ENCODE results near the gene MT1X. TPM values are rescaled to one million over a fixed set of nuclear protein-coding genes. Genes with fewer than 3 reads are reported as not detected.

Gene MT1X
- total RNA-seq, 2 donors from 2014 or later: 308 to 320 TPM

- peak overlapping the region; percentile 80 for H3K27ac ChIP-seq
- TF ChIP-seq, protein P1, sequence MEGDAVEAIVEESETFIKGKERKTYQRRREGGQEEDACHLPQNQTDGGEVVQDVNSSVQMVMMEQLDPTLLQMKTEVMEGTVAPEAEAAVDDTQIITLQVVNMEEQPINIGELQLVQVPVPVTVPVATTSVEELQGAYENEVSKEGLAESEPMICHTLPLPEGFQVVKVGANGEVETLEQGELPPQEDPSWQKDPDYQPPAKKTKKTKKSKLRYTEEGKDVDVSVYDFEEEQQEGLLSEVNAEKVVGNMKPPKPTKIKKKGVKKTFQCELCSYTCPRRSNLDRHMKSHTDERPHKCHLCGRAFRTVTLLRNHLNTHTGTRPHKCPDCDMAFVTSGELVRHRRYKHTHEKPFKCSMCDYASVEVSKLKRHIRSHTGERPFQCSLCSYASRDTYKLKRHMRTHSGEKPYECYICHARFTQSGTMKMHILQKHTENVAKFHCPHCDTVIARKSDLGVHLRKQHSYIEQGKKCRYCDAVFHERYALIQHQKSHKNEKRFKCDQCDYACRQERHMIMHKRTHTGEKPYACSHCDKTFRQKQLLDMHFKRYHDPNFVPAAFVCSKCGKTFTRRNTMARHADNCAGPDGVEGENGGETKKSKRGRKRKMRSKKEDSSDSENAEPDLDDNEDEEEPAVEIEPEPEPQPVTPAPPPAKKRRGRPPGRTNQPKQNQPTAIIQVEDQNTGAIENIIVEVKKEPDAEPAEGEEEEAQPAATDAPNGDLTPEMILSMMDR (IDR thresholded peaks at IDR 0.05): no peak
- H3K27me3 ChIP-seq (replicated peaks; ENCODE audit: insufficient read depth): no peaks in the 10 kb centered on the region
- H3K36me3 ChIP-seq: no peaks in the 10 kb centered on the region
- H3K4me3 ChIP-seq: peak overlapping the region; percentile 85
- no peak for ATAC-seq (ENCODE audit: insufficient number of reproducible peaks, low FRiP score, low read depth)
- peaks cover 20 to 35% of the 10 kb centered on the region in 2 donors for H3K4me1 ChIP-seq (ENCODE audit: control insufficient read depth in 1 of 2, low read depth in 2 of 2)
- DNase-seq (ENCODE audit: low spot score): no peak
- H3K9me3 ChIP-seq: no peaks in the 10 kb centered on the region
Observed at GRCh38 chr16:56684256-56684925, 2.1 kb downstream of the MT1X start.

DNA sequence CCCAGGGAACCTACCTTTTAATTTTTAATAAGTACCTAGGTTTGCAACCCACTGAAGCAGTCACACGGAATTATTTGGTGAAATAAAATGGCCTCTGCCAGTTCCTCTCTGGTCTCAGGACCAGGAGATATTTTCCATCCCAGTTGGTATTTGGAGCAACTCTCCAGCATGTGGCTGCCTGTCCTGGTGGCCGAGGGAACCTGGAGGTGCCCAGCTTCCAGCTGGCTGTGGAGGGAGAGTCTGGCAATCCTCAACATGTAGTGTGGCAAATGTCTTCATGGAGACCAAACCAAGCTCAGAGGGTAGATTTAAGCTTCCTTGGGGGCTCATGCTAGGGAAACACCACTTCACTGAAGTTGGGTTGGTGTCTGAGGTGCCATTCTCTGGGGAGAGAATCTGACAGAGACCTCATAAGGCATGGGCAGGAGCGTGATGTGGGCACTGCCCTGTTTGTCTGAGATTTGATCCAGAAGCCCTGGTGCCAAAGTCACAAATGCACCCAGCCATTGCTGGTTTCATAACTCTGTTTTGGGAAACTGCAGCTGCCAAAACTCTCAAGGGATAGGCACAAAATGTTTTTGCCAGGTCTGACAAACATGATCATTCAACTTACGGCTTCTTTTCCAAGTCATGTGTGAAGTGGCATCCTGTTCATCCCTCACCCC, 2.8 kb downstream of the MT1X start:
- DNase-seq (ENCODE audit: low spot score) (no peak), ATAC-seq (ENCODE audit: insufficient number of reproducible peaks, low FRiP score, low read depth) (no peak)
- H3K4me1 ChIP-seq (ENCODE audit: control insufficient read depth in 1 of 2, low read depth in 2 of 2): peaks cover 20 to 35% of the 10 kb centered on the region in 2 donors
- no peaks in the 10 kb centered on the region for H3K36me3 ChIP-seq
- H3K27me3 ChIP-seq (replicated peaks; ENCODE audit: insufficient read depth): no peaks in the 10 kb centered on the region
- H3K27ac ChIP-seq: peak overlapping the region; percentile 80
- no peaks in the 10 kb centered on the region for H3K9me3 ChIP-seq
- H3K4me3 ChIP-seq: peak overlapping the region; percentile 85
- TF ChIP-seq, protein P1 (IDR thresholded peaks at IDR 0.05): no peak

DNA sequence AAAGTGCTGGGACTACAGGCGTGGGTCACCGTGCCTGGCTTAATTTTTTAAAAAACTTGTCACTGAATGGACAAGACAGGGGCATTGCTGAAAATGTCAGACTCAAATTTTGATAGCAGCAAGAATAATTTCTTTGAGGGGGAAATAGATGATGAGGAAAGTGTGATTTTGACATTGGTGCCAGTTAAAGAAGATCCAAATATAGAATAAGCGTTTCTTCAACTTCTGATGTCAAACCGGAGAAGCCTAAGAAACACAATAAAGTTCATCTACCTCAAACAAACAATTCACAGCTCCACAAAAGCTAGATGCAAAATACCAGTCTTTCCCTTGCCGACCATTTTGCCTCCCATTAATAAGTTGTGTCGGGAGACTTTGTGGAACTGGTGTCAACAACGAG, 4.5 kb downstream of the MT1X start:
- ATAC-seq (ENCODE audit: insufficient number of reproducible peaks, low FRiP score, low read depth): no peak
- Histone ChIP-seq H3K27ac (no peak overlapping the region), H3K4me3 (no peak overlapping the region), H3K36me3 (no peaks in the 10 kb centered on the region), H3K27me3 (replicated peaks; ENCODE audit: insufficient read depth) (no peaks in the 10 kb centered on the region), H3K4me1 (ENCODE audit: control insufficient read depth in 1 of 2, low read depth in 2 of 2) (peaks cover 18 to 29% of the 10 kb centered on the region in 2 donors), H3K9me3 (no peaks in the 10 kb centered on the region)
- DNase-seq (ENCODE audit: low spot score): no peak
- TF ChIP-seq, protein P1 (IDR thresholded peaks at IDR 0.05): no peak

- Histone ChIP-seq H3K36me3 (no peaks in the 10 kb centered on the region), H3K9me3 (no peaks in the 10 kb centered on the region), H3K27me3 (replicated peaks; ENCODE audit: insufficient read depth) (no peaks in the 10 kb centered on the region), H3K4me3 (no peak overlapping the region), H3K27ac (no peak overlapping the region), H3K4me1 (ENCODE audit: control insufficient read depth in 1 of 2, low read depth in 2 of 2) (peaks cover 15 to 23% of the 10 kb centered on the region in 2 donors)
- ATAC-seq (ENCODE audit: insufficient number of reproducible peaks, low FRiP score, low read depth): no peak
- TF ChIP-seq, protein P1 (IDR thresholded peaks at IDR 0.05): no peak
- DNase-seq (ENCODE audit: low spot score): no peak
Observed at GRCh38 chr16:56688762-56689161, 6.5 kb downstream of the MT1X start.

DNA sequence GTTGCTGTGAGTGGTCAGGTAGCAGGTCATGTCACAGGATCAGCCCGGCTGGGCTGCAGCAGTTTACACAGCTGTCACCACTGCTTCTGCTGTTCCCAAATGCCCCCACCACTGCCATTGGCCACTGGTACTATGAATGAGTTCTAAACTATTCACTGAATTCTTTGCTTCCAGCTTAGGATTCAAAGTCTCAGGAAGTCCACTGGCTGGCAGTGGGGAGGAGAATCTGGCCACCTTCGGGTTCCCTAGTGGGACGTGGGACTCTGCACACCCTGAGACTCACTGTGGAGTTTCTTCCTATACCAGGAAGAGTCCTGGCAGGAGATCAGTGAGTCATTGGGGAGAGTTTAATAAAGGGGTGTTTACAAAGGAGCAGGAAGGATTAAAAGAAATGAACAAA, 6.9 kb downstream of the MT1X start:
- no peak for ATAC-seq (ENCODE audit: insufficient number of reproducible peaks, low FRiP score, low read depth)
- Histone ChIP-seq H3K27me3 (replicated peaks; ENCODE audit: insufficient read depth) (no peaks in the 10 kb centered on the region), H3K4me3 (no peak overlapping the region), H3K27ac (no peak overlapping the region), H3K4me1 (ENCODE audit: control insufficient read depth in 1 of 2, low read depth in 2 of 2) (peaks cover 13 to 19% of the 10 kb centered on the region in 2 donors), H3K9me3 (no peaks in the 10 kb centered on the region), H3K36me3 (no peaks in the 10 kb centered on the region)
- no peak for DNase-seq (ENCODE audit: low spot score)
- TF ChIP-seq, protein P1 (IDR thresholded peaks at IDR 0.05): no peak

All from thoracic aorta (tissue), 2 donors.